H1 (cell line): ENCODE results near the gene ARHGAP15.

Experiments used
- BRCA1 ChIP-seq: IDR thresholded peaks from 2 replicates; pipeline ENCODE4 v1.6.1; 2012; ENCODE audit warnings: low read depth, low read length, improper control_type of control experiment
- CTCF ChIP-seq, 3 experiments: IDR thresholded peaks; 1 replicate in 2 of 3; 2 replicates in 1 of 3; pipeline versions ENCODE4 v1.5.1 to v1.6.1; 2011; ENCODE audit warnings: low read length in 3 of 3, mild to moderate bottlenecking in 3 of 3, inconsistent platforms in 2 of 3, low read depth in 1 of 3, moderate library complexity in 1 of 3; ENCODE audit not compliant: insufficient read depth in 1 of 3; ENCODE audit errors: control extremely low read depth in 1 of 3
- GABPA ChIP-seq: IDR thresholded peaks from 2 replicates; pipeline ENCODE4 v1.6.1; 2011; ENCODE audit warnings: mild to moderate bottlenecking, low read length, moderate library complexity, borderline replicate concordance; ENCODE audit not compliant: insufficient read depth
- POLR2A ChIP-seq, 2 experiments: IDR thresholded peaks; 1 replicate in 1 of 2; 2 replicates in 1 of 2; pipeline ENCODE4 v1.6.1; 2011; ENCODE audit warnings: low read depth in 2 of 2, low read length in 2 of 2, mild to moderate bottlenecking in 2 of 2; ENCODE audit errors: control extremely low read depth in 1 of 2
- POLR2AphosphoS5 ChIP-seq: IDR thresholded peaks from 2 replicates; pipeline ENCODE4 v1.6.1; 2011; ENCODE audit warnings: low read depth, low read length
- SRF ChIP-seq: IDR thresholded peaks from 2 replicates; pipeline ENCODE4 v1.6.1; 2011; ENCODE audit warnings: mild to moderate bottlenecking, low read depth, low read length, moderate library complexity
- TAF1 ChIP-seq: IDR thresholded peaks from 2 replicates; pipeline ENCODE4 v1.6.1; 2011; ENCODE audit warnings: mild to moderate bottlenecking, low read depth, low read length
- USF2 ChIP-seq: IDR thresholded peaks from 2 replicates; pipeline ENCODE4 v1.6.1; 2011; ENCODE audit warnings: low read length, improper control_type of control experiment

- TF ChIP-seq GABPA = no peak
- TF ChIP-seq CTCF (IDR thresholded peaks at IDR 0.05; ENCODE audit: control extremely low read depth in 1 of 3, insufficient read depth in 1 of 3, low read depth in 1 of 3, low read length in 3 of 3) = no peak
- TF ChIP-seq POLR2A (IDR thresholded peaks at IDR 0.05; ENCODE audit: control extremely low read depth in 1 of 2, low read depth in 2 of 2, low read length in 2 of 2) = no peak
- TF ChIP-seq SRF = no peak
- TF ChIP-seq USF2 = no peak
- TF ChIP-seq BRCA1 = no peak
- TF ChIP-seq TAF1 = no peak
- TF ChIP-seq POLR2AphosphoS5 = no peak
These were observed 587.3 kb downstream of the ARHGAP15 start for GRCh38 chr2:143716522-143716921.
